ENCODE data around the gene IFT27. TPM values are rescaled to one million over a fixed set of nuclear protein-coding genes. Genes with fewer than 3 reads are reported as not detected.

Gene IFT27
- total RNA-seq, 1 experiment from 2014 or later, result 19.9 TPM

GRCh38 chr22:36811094-36811800 is 35.3 kb upstream of the IFT27 start:
- intact Hi-C loops (cut with micrococcal nuclease), result no loop called here
- Histone ChIP-seq H3K9me3 (ENCODE audit: low read length) (no peaks in the 10 kb centered on the region), H3K27ac (ENCODE audit: low read length) (no peak overlapping the region), H3K36me3 (ENCODE audit: low read depth, low read length) (no peaks in the 10 kb centered on the region), H3F3A (ENCODE audit: low read length, unreplicated experiment) (no peaks in the 10 kb centered on the region), H3K9ac (ENCODE audit: low read length) (no peak overlapping the region), H2AFZ (ENCODE audit: low read length) (no peak overlapping the region), H3K79me2 (ENCODE audit: low read length) (no peaks in the 10 kb centered on the region), H3K4me1 (ENCODE audit: insufficient read depth, low read length) (no peaks in the 10 kb centered on the region), H4K20me1 (ENCODE audit: low read length) (no peaks in the 10 kb centered on the region), H3K9me2 (replicated peaks; ENCODE audit: low read length) (no peaks in the 10 kb centered on the region), H3K27me3 (ENCODE audit: low read length) (peaks cover 29% of the 10 kb centered on the region), H3K4me3 (ENCODE audit: low read length) (no peak overlapping the region), H3K4me2 (ENCODE audit: low read length) (no peak overlapping the region)
- TF ChIP-seq CTCF (conservative IDR thresholded peaks at IDR 0.05; ENCODE audit: low read depth, low read length) (no peak), EZH2 (IDR thresholded peaks at IDR 0.05; ENCODE audit: low read length, unreplicated experiment) (no peak)
- ATAC-seq (no peak), DNase-seq (no peak)
- CTCF ChIA-PET, result no interaction called here
- POLR2A ChIA-PET (ENCODE audit: unreplicated experiment), result no interaction called here
- no TSS peak for BruUV-seq (replicated peaks)

- H3K9ac ChIP-seq (ENCODE audit: low read length), result no peak overlapping the region
- BruUV-seq (replicated peaks), result no TSS peak
- no peaks in the 10 kb centered on the region for H3K79me2 ChIP-seq (ENCODE audit: low read length)
- no peak overlapping the region for H3K4me3 ChIP-seq (ENCODE audit: low read length)
- no peaks in the 10 kb centered on the region for H4K20me1 ChIP-seq (ENCODE audit: low read length)
- H3K9me3 ChIP-seq (ENCODE audit: low read length), result no peaks in the 10 kb centered on the region
- no peaks in the 10 kb centered on the region for H3K4me1 ChIP-seq (ENCODE audit: insufficient read depth, low read length)
- no peaks in the 10 kb centered on the region for H3F3A ChIP-seq (ENCODE audit: low read length, unreplicated experiment)
- H2AFZ ChIP-seq (ENCODE audit: low read length), result no peak overlapping the region
- intact Hi-C loops (cut with micrococcal nuclease), result no loop called here
- no peak overlapping the region for H3K27ac ChIP-seq (ENCODE audit: low read length)
- DNase-seq, result no peak
- no peak for ATAC-seq
- no peak for TF ChIP-seq EZH2phosphoT487 (IDR thresholded peaks at IDR 0.05; ENCODE audit: borderline replicate concordance, low read length)
- no peak for TF ChIP-seq CTCF (conservative IDR thresholded peaks at IDR 0.05; ENCODE audit: low read depth, low read length)
- TF ChIP-seq EZH2 (IDR thresholded peaks at IDR 0.05; ENCODE audit: low read length, unreplicated experiment), result no peak
- CTCF ChIA-PET, result no interaction called here
- no peaks in the 10 kb centered on the region for H3K36me3 ChIP-seq (ENCODE audit: low read depth, low read length)
- H3K27me3 ChIP-seq (ENCODE audit: low read length), result peaks cover 25% of the 10 kb centered on the region; the same call in 1 of the 2 replicates
- H3K4me2 ChIP-seq (ENCODE audit: low read length), result no peak overlapping the region
- POLR2A ChIA-PET (ENCODE audit: unreplicated experiment), result interaction anchor here (0.5 kb wide), 1 partner anchor 227 kb away, joined by 6 read pairs; no protein-coding TSS in a partner anchor
- no peaks in the 10 kb centered on the region for H3K9me2 ChIP-seq (replicated peaks; ENCODE audit: low read length)
Observed at GRCh38 chr22:36809351-36809750, 33.4 kb upstream of the IFT27 start.

GRCh38 chr22:36808721-36809344 is 32.9 kb upstream of the IFT27 start:
- Histone ChIP-seq H3K36me3 (ENCODE audit: low read depth, low read length) (no peaks in the 10 kb centered on the region), H3K9me3 (ENCODE audit: low read length) (no peaks in the 10 kb centered on the region), H3F3A (ENCODE audit: low read length, unreplicated experiment) (no peaks in the 10 kb centered on the region), H3K4me3 (ENCODE audit: low read length) (no peak overlapping the region), H3K9ac (ENCODE audit: low read length) (no peak overlapping the region), H3K4me1 (ENCODE audit: insufficient read depth, low read length) (no peaks in the 10 kb centered on the region), H4K20me1 (ENCODE audit: low read length) (no peaks in the 10 kb centered on the region), H3K9me2 (replicated peaks; ENCODE audit: low read length) (no peaks in the 10 kb centered on the region), H3K79me2 (ENCODE audit: low read length) (no peaks in the 10 kb centered on the region), H3K4me2 (ENCODE audit: low read length) (no peak overlapping the region), H3K27me3 (ENCODE audit: low read length) (peaks cover 25% of the 10 kb centered on the region; the same call in 1 of the 2 replicates), H2AFZ (ENCODE audit: low read length) (no peak overlapping the region), H3K27ac (ENCODE audit: low read length) (no peak overlapping the region)
- intact Hi-C loops (cut with micrococcal nuclease), result no loop called here
- ChIA-PET CTCF (no interaction called here), POLR2A (ENCODE audit: unreplicated experiment) (interaction anchor here (0.5 kb wide), 1 partner anchor 227 kb away, joined by 6 read pairs; no protein-coding TSS in a partner anchor)
- no peak for ATAC-seq
- no peak for DNase-seq
- BruUV-seq (replicated peaks), result no TSS peak
- no peak for TF ChIP-seq CTCF (conservative IDR thresholded peaks at IDR 0.05; ENCODE audit: low read depth, low read length)
- TF ChIP-seq EZH2phosphoT487 (IDR thresholded peaks at IDR 0.05; ENCODE audit: borderline replicate concordance, low read length), result no peak
- no peak for TF ChIP-seq EZH2 (IDR thresholded peaks at IDR 0.05; ENCODE audit: low read length, unreplicated experiment)
